Measurements from ENCODE around the gene SELL.
"Not testable (repeated sequence)": the region's sequence is repeated elsewhere in the genome, so short reads cannot be mapped to it uniquely, and the experiment has no call there.

SELL gene

GRCh38 chr1:169701261-169702005 is 10.0 kb downstream of the SELL start:
- no peak for DNase-seq

DNA sequence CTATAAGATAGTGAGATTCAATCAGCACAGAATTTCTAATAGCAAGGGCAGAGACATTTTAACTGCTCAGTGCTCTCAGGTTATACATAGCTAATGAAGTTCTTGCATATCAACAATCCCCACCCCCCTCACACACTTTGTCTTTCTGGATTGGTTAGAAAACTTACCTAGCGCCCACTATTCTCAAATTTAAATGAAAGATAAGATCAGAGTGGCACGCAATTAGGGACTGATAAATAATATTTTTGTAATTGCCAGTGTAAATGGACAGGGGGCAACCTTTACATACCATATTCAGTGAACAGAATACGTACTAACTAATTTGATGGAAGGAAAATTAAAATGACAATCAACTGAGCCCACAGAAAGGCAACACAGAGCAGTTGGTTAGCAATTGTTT is 11.7 kb downstream of the SELL start:
- no peak for DNase-seq

DNA sequence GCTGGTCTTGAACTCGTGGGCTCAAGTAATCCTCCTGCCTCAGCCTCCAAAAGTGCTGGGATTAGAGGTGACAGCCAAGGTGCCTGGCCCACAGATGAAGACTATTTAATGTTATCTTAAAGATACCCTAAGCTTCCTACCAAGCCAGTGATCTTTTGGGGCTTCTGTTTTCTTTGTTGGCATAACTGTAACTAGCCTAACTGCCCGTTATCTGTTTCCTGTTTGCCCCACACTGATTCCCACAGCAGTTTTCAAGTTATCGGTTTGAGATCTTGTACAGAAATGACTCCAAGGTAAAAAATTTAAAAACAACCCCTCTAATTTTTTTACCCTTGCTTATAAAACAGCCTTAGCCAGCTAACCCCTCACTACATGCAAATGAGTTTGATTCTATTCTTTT is 12.4 kb downstream of the SELL start:
- DNase-seq = no peak

DNA sequence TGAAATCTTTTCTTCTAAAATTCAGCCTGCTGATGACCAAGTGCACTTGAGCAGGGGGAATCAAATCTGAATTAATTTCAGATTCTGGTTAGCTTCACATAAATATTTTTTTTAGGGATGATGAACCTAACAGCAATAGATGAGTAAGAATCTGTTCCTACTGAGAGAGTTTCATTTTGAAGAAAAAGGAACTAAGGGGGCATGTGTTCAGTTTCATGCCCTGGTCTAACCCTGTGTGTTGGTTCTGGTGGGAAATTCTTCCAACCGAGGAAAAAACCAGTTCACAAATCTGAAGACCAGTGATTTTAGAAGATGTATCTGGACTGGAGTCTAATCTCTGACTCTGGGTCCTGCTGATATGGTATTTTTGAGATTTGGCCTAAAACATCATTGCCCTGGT is 13.7 kb downstream of the SELL start:
- no peak for DNase-seq

DNA sequence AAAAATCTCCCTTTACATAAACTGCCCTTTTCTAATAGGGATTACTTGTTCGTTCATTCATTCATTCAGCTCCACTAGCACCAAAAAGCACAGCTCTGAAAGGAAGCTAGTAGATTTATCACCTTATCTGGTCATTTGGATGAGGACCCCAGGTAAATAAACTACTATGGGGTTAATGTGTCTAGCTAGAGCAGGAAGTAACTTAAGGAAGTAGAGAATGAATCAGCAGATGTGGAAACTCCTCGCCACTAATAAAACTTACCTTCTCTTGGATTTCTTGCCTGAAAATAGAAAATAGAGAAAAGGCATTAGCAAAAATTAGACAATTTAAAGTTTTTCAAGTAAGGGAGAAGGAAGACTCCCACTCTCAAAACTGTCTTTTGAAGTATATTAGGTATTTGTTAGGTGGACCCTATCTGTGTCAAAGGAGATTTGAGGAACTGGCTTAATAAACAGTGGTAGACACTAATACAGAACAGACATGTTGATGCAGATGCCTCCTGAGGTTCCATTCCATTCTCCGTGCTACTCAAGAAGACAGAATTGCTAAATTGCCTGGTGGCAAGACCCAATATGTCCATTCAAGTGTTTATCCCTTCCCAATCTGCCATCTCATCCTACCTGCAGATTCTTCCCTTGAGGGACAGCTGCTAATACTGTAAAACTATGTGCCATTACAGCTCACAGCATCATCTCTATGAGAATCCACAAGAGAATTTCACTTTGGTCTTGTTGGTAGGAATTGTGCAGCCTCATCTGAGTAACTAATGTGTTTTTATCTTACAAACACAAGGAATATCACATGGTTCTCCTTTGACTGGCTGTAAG is 14.9 kb downstream of the SELL start:
- DNase-seq = no peak

DNA sequence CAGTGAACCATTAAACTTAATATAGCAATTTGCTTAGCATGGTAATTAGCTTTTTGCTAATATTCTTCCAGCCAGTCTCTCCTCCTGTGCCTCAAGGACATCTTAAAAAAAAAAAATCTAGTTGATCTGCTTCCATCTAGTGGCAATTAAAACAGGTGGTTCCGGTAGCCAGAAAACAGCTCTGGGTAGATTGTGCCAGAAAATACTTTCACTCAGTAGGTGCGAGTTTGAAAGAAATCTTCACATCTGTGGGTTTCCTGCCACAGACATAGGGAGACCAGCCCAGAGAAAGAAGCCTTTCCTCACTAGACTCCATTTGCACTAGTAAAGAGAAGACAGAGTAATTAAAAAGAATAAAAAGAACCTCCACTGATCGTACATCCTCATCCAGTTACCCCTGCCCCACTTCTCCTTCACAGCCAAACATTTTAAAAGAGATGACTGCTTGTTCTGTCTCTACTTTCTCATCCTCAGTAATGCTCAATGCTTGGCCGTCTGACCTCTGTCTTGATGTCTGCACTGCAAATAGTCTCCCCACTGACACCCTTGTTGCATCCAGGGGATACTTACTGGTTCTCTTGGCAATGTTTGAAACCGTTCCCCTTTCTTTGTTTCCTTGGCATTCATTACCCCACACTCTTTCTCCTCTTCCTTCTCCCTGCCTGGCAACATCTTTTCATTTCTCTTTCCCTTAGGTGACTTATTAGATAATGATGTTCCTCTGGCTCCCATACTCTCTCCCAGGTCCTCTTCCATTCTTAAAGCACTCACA is 16.9 kb downstream of the SELL start:
- no peak for DNase-seq

GRCh38 chr1:169692756-169693460 is 18.5 kb downstream of the SELL start:
- no peak for DNase-seq

DNA sequence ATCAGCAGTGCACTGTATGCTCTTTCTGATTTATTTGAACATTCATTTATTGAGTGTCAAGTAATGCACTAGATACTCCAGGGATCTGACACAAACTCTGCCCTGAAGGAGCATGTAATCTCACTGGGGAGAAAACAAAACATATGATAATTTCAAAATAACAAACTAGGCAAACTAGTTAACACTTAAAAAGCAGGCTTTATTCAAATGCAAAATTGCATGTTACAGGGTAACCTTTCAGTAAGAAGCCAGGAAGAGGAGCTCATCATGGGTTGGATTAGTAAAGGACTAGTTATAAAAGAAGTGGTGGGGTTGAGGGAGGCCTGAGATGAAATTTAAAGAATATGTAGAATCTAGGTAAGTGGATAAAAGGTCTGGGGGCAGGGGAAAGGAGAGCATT is 20.9 kb downstream of the SELL start:
- DNase-seq = no peak

GRCh38 chr1:169689395-169689794 is 22.0 kb downstream of the SELL start:
- no peak for DNase-seq

DNA sequence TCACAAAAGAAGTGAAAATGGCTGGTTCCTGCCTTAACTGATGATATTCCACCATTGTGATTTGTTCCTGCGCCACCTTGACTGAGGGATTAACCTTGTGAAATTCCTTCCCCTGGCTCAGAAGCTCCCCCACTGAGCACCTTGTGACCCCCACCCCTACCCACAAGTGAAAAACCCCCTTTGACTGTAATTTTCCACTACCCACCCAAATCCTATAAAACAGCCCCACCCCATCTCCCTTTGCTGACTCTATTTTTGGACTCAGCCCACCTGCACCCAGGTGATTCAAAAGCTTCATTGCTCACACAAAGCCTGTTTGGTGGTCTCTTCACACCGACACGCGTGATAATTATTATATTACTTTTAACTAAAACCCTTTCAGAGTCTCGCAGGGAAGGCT is 23.0 kb downstream of the SELL start:
- DNase-seq = not testable (repeated sequence)

- DNase-seq = no peak
Observed at GRCh38 chr1:169683661-169684060, 27.8 kb downstream of the SELL start.

- not testable (repeated sequence) for DNase-seq
Observed at GRCh38 chr1:169683168-169683567, 28.3 kb downstream of the SELL start.

- no peak for DNase-seq
Observed at GRCh38 chr1:169682071-169682470, 29.3 kb downstream of the SELL start.

GRCh38 chr1:169681140-169681539 is 30.3 kb downstream of the SELL start:
- no peak for DNase-seq

DNA sequence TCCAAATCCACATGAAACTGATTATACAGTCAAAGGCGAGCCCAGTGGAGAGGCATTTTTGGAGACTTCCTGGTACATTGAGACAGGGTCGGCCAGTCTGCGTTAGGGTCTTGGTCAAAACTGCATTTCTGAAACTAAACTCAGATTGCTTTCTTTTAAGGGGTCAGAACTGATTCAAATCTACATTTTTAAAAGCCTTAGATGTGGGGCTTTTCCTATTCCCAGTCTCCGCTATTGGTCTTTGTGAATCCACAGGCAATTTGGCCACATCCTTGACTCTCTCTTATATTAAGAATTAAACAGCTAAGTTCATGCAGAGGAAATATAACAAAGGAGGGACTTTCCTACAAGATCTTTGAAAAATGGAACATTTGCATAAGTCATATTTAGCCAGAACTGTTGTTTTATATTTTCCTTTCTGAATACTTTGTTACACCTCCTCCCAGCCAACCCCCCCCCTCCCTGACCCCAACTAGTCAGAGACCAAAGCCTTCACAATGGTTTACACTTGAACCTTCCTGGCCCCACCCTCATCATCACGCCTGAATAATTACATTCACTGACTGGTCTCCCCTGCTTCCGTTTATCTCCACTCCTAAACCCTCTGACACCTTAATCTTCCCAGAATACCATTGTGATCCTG is 30.9 kb downstream of the SELL start:
- DNase-seq = no peak

GRCh38 chr1:169679692-169680091 is 31.7 kb downstream of the SELL start:
- no peak for DNase-seq

GRCh38 chr1:169676001-169676400 is 35.4 kb downstream of the SELL start:
- DNase-seq = no peak

GRCh38 chr1:169670836-169671235 is 40.6 kb downstream of the SELL start:
- DNase-seq = no peak

DNA sequence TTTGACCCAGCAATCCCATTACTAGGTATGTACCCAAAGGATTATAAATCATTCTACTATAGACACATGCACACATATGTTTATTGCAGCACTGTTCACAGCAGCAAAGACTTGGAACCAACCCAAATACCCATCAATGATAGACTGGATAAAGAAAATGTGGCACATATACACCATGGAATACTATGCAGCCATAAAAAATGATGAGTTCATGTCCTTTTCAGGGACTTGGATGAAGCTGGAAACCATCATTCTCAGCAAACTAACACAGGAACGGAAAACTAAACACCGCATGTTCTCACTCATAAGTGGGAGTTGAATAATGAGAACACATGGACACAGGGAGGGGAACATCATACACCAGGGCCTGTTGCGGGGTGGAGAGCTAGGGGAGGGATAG is 41.2 kb downstream of the SELL start:
- not testable (repeated sequence) for DNase-seq

DNA sequence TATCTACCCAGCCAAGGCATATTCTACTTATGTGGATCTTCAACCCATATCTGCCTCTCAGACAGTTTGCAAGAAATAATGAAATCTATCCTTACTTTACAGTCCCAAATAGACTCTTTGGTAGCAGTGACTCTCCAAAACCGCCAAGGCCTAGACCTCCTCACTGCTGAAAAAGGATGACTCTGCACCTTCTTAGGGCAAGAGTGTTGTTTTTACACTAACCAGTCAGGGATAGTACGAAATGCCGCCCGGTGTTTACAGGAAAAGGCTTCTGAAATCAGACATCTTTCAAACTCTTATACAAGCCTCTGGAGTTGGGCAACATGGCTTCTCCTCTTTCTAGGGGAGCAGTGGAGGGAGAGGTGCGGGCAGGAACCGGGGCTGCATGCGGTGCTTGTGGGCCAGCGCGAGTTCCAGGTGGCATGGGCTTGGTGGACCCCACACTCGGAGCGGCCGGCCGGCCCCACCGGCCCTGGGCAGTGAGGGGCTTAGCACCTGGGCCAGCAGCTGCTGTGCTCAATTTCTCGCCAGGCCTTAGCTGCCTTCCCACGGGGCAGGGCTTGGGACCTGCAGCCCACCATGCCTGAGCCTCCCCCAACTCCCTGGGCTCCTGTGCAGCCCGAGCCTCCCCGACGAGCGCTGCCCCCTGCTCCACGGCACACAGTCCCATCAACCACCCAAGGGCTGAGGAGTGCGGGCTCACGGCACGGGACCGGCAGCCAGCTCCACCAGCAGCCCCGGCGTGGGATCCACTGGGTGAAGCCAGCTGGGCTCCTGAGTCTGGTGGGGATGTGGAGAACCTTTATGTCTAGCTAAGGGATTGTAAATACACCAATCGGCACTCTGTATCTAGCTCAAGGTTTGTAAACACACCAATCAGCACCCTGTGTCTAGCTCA is 43.5 kb downstream of the SELL start:
- not testable (repeated sequence) for DNase-seq

DNA sequence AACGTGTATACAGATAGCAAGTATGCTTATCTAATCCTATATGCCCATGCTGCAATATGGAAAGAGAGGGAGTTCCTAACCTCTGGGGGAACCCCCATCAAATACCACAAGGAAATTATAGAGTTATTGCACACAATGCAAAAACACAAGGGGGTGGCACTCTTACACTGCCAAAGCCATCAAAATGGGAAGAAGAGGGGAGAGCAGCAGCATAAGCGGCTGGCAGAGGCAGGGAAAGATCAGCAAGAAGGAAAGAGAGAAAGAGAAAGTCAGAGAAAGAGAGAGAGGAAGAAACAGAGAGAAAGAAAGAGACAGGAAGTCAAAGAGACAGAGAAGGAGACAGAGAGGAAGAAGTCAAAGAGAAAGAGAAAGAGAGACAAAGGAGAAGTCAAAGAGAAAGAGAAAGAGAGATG is 44.2 kb downstream of the SELL start:
- not testable (repeated sequence) for DNase-seq
